Forelimb muscle (tissue), 1 donor: ENCODE results near the gene ZBTB21. TPM values are rescaled to one million over a fixed set of nuclear protein-coding genes. Genes with fewer than 3 reads are reported as not detected.

Experiments
- DNase-seq: peaks from one replicate; pipeline ENCODE4 v3.0.0-alpha.2; 2013; ENCODE audit warnings: low read depth
- polyA plus RNA-seq: library from polyadenylated mRNA; unstranded; fragments of 120-200 nt; gene quantifications from one replicate; pipeline ENCODE4 v1.2.1, GENCODE V29; 2013; ENCODE audit not compliant: insufficient read length

Gene ZBTB21
- polyA plus RNA-seq, result 5.1 TPM

- peak; percentile 96 for DNase-seq
Measured at GRCh38 chr21:42009831-42010506, at the start of gene ZBTB21. TSS of gene ZBTB21 (minus strand) at chr21:42010360. CDS start at chr21:41994095, 16,265 bp downstream.

- DNase-seq, result no peak
Measured at GRCh38 chr21:42059721-42060120, 49.6 kb upstream of the ZBTB21 start.

GRCh38 chr21:42059141-42059540 lies 49.0 kb upstream of the ZBTB21 start:
- DNase-seq, result no peak

- DNase-seq, result no peak
Measured at GRCh38 chr21:42058631-42059111, 48.5 kb upstream of the ZBTB21 start.

GRCh38 chr21:42057851-42058437 lies 47.8 kb upstream of the ZBTB21 start:
- DNase-seq, result no peak

GRCh38 chr21:42056996-42057689 lies 47.0 kb upstream of the ZBTB21 start:
- no peak for DNase-seq

- no peak for DNase-seq
Measured at GRCh38 chr21:42056468-42056867, 46.3 kb upstream of the ZBTB21 start.

GRCh38 chr21:42055425-42055824 lies 45.3 kb upstream of the ZBTB21 start:
- no peak for DNase-seq

- no peak for DNase-seq
Measured at GRCh38 chr21:42051788-42052187, 41.6 kb upstream of the ZBTB21 start.

- DNase-seq, result no peak
Measured at GRCh38 chr21:42049578-42050430, 39.6 kb upstream of the ZBTB21 start.

GRCh38 chr21:42048870-42049577 lies 38.9 kb upstream of the ZBTB21 start:
- no peak for DNase-seq

GRCh38 chr21:42047821-42048613 lies 37.9 kb upstream of the ZBTB21 start:
- DNase-seq, result no peak

- no peak for DNase-seq
Measured at GRCh38 chr21:42044871-42045495, 34.8 kb upstream of the ZBTB21 start.

- DNase-seq, result no peak
Measured at GRCh38 chr21:42043961-42044360, 33.8 kb upstream of the ZBTB21 start.

- no peak for DNase-seq
Measured at GRCh38 chr21:42043201-42043895, 33.2 kb upstream of the ZBTB21 start.

GRCh38 chr21:42042651-42043050 lies 32.5 kb upstream of the ZBTB21 start:
- DNase-seq, result no peak

- DNase-seq, result no peak
Measured at GRCh38 chr21:42041711-42042110, 31.6 kb upstream of the ZBTB21 start.

GRCh38 chr21:42041246-42041645 lies 31.1 kb upstream of the ZBTB21 start:
- no peak for DNase-seq
